Nephron progenitor cell (in vitro differentiated cells): Measurements from ENCODE around the gene WNT5A.

ENCODE experiments used
- DNase-seq: peaks from one replicate; pipeline ENCODE4 v3.0.0; 2021
- H3K27ac Mint-ChIP-seq: 2 replicates; pipeline ENCODE4 v1.8.0; 2021; ENCODE audit warnings: mild to moderate bottlenecking, moderate library complexity, mixed read lengths
- H3K27me3 Mint-ChIP-seq: 2 replicates; pipeline ENCODE4 v1.8.0; 2021; ENCODE audit warnings: mild to moderate bottlenecking, low read depth, mixed read lengths; ENCODE audit not compliant: poor library complexity
- H3K36me3 Mint-ChIP-seq: 2 replicates; pipeline ENCODE4 v1.8.0; 2021; ENCODE audit warnings: low read depth, mixed read lengths
- H3K4me1 Mint-ChIP-seq: 2 replicates; pipeline ENCODE4 v1.8.0; 2021; ENCODE audit warnings: mixed read lengths
- H3K4me3 Mint-ChIP-seq: 2 replicates; pipeline ENCODE4 v1.8.0; 2021; ENCODE audit warnings: mild to moderate bottlenecking, moderate library complexity, mixed read lengths
- H3K9me3 Mint-ChIP-seq: 2 replicates; pipeline ENCODE4 v1.8.0; 2021; ENCODE audit warnings: mild to moderate bottlenecking, moderate library complexity, mixed read lengths
- CTCF ChIP-seq: fragments of 200-600 bp; sonication (generic); IDR thresholded peaks from 2 replicates; pipeline ENCODE4 v1.5.0; 2021; ENCODE audit warnings: antibody characterized with exemption

WNT5A gene

GRCh38 chr3:55445551-55445950 lies 41.6 kb downstream of the WNT5A start:
- no peak overlapping the region for H3K4me3 Mint-ChIP-seq

GRCh38 chr3:55443346-55443745 lies 43.8 kb downstream of the WNT5A start:
- Mint-ChIP-seq H3K36me3 (no peaks in the 10 kb centered on the region), H3K27ac (no peak overlapping the region), H3K4me1 (peaks cover 18% of the 10 kb centered on the region), H3K4me3 (no peak overlapping the region), H3K27me3 (peaks cover 10% of the 10 kb centered on the region), H3K9me3 (no peaks in the 10 kb centered on the region)
- DNase-seq: no peak
- TF ChIP-seq CTCF: no peak

More at GRCh38 chr3:55445551-55445950, 41.6 kb downstream of the WNT5A start:
- Mint-ChIP-seq H3K36me3 (no peaks in the 10 kb centered on the region), H3K27me3 (peaks cover 10% of the 10 kb centered on the region), H3K9me3 (no peaks in the 10 kb centered on the region), H3K27ac (peak overlapping the region; percentile 62), H3K4me1 (peaks cover 18% of the 10 kb centered on the region)
- DNase-seq: peak; percentile 24
- no peak for TF ChIP-seq CTCF

GRCh38 chr3:55442861-55443260 lies 44.2 kb downstream of the WNT5A start:
- no peaks in the 10 kb centered on the region for H3K9me3 Mint-ChIP-seq
- H3K27ac Mint-ChIP-seq: no peak overlapping the region
- no peaks in the 10 kb centered on the region for H3K36me3 Mint-ChIP-seq
- peaks cover 20% of the 10 kb centered on the region for H3K4me1 Mint-ChIP-seq
- TF ChIP-seq CTCF: no peak
- peaks cover 12% of the 10 kb centered on the region for H3K27me3 Mint-ChIP-seq
- DNase-seq: no peak
- H3K4me3 Mint-ChIP-seq: no peak overlapping the region

GRCh38 chr3:55441499-55441898 lies 45.6 kb downstream of the WNT5A start:
- no peak for TF ChIP-seq CTCF
- no peak for DNase-seq
- Mint-ChIP-seq H3K36me3 (no peaks in the 10 kb centered on the region), H3K4me3 (no peak overlapping the region), H3K27me3 (peaks cover 9% of the 10 kb centered on the region), H3K9me3 (no peaks in the 10 kb centered on the region), H3K4me1 (peaks cover 24% of the 10 kb centered on the region), H3K27ac (no peak overlapping the region)

- no peaks in the 10 kb centered on the region for H3K36me3 Mint-ChIP-seq
- no peaks in the 10 kb centered on the region for H3K9me3 Mint-ChIP-seq
- no peak overlapping the region for H3K4me3 Mint-ChIP-seq
- H3K27ac Mint-ChIP-seq: no peak overlapping the region
- H3K4me1 Mint-ChIP-seq: peaks cover 28% of the 10 kb centered on the region
- DNase-seq: no peak
- TF ChIP-seq CTCF: no peak
- peaks cover 11% of the 10 kb centered on the region for H3K27me3 Mint-ChIP-seq
Measured at GRCh38 chr3:55440104-55440708, 46.9 kb downstream of the WNT5A start.

GRCh38 chr3:55439657-55440056 lies 47.4 kb downstream of the WNT5A start:
- no peak for DNase-seq
- H3K4me3 Mint-ChIP-seq: no peak overlapping the region
- no peaks in the 10 kb centered on the region for H3K9me3 Mint-ChIP-seq
- H3K4me1 Mint-ChIP-seq: peaks cover 27% of the 10 kb centered on the region
- TF ChIP-seq CTCF: no peak
- H3K27me3 Mint-ChIP-seq: peaks cover 13% of the 10 kb centered on the region
- no peak overlapping the region for H3K27ac Mint-ChIP-seq
- no peaks in the 10 kb centered on the region for H3K36me3 Mint-ChIP-seq
